ENCODE data around the gene AHNAK. TPM values are rescaled to one million over a fixed set of nuclear protein-coding genes. Genes with fewer than 3 reads are reported as not detected.
A peak's percentile ranks its signal among the peaks of the same experiment; 100 is the strongest.

AHNAK gene
- polyA plus RNA-seq, 1 experiment, result 145 TPM

- no peak overlapping the region for H3K4me3 ChIP-seq (ENCODE audit: low read depth, low read length)
- no peaks in the 10 kb centered on the region for H3K27me3 ChIP-seq (ENCODE audit: control insufficient read depth, insufficient read depth, low read length)
- POLR2A ChIA-PET, result interaction anchor here (0.5 to 1.3 kb wide), 2 partner anchors 139 to 163 kb away, joined by 3 read pairs; no protein-coding TSS in a partner anchor
- CTCF ChIA-PET, result interaction anchor here (1.3 to 8.6 kb wide), 5 partner anchors 9 to 160 kb away, joined by 5 to 95 read pairs (median 23); partner anchors contain the start of gene AHNAK
- no peak for DNase-seq (ENCODE audit: low read depth)
- H3K36me3 ChIP-seq (ENCODE audit: control insufficient read depth, insufficient read depth, low read length), result no peaks in the 10 kb centered on the region
- no peak for TF ChIP-seq CTCF (IDR thresholded peaks at IDR 0.05; ENCODE audit: insufficient read depth, low read depth, low read length)
Observed at GRCh38 chr11:62400281-62400680, 146.3 kb downstream of the AHNAK start.

GRCh38 chr11:62399878-62400266, 146.7 kb downstream of the AHNAK start:
- Histone ChIP-seq H3K36me3 (ENCODE audit: control insufficient read depth, insufficient read depth, low read length) (no peaks in the 10 kb centered on the region), H3K27me3 (ENCODE audit: control insufficient read depth, insufficient read depth, low read length) (no peaks in the 10 kb centered on the region), H3K4me3 (ENCODE audit: low read depth, low read length) (no peak overlapping the region)
- no peak for TF ChIP-seq CTCF (IDR thresholded peaks at IDR 0.05; ENCODE audit: insufficient read depth, low read depth, low read length)
- ChIA-PET CTCF (interaction anchor here (1.3 to 8.6 kb wide), 5 partner anchors 10 to 160 kb away, joined by 5 to 95 read pairs (median 23); partner anchors contain the start of gene AHNAK), POLR2A (interaction anchor here (1.3 kb wide), 1 partner anchor 139 kb away, joined by 3 read pairs; no protein-coding TSS in a partner anchor)
- DNase-seq (ENCODE audit: low read depth), result no peak

GRCh38 chr11:62399172-62399877, 147.3 kb downstream of the AHNAK start:
- DNase-seq (ENCODE audit: low read depth), result no peak
- ChIA-PET CTCF (interaction anchor here (1.3 to 8.6 kb wide), 6 partner anchors 9 to 161 kb away, joined by 3 to 95 read pairs (median 14); partner anchors contain the start of gene AHNAK), POLR2A (interaction anchor here (1.3 kb wide), 1 partner anchor 140 kb away, joined by 3 read pairs; no protein-coding TSS in a partner anchor)
- Histone ChIP-seq H3K4me3 (ENCODE audit: low read depth, low read length) (no peak overlapping the region), H3K36me3 (ENCODE audit: control insufficient read depth, insufficient read depth, low read length) (no peaks in the 10 kb centered on the region), H3K27me3 (ENCODE audit: control insufficient read depth, insufficient read depth, low read length) (no peaks in the 10 kb centered on the region)
- no peak for TF ChIP-seq CTCF (IDR thresholded peaks at IDR 0.05; ENCODE audit: insufficient read depth, low read depth, low read length)

GRCh38 chr11:62398011-62398994, 148.3 kb downstream of the AHNAK start:
- no peak for TF ChIP-seq CTCF (IDR thresholded peaks at IDR 0.05; ENCODE audit: insufficient read depth, low read depth, low read length)
- Histone ChIP-seq H3K4me3 (ENCODE audit: low read depth, low read length) (no peak overlapping the region), H3K36me3 (ENCODE audit: control insufficient read depth, insufficient read depth, low read length) (no peaks in the 10 kb centered on the region), H3K27me3 (ENCODE audit: control insufficient read depth, insufficient read depth, low read length) (no peaks in the 10 kb centered on the region)
- peak; percentile 23 for DNase-seq (ENCODE audit: low read depth)
- CTCF ChIA-PET, result interaction anchor here (0.6 to 8.6 kb wide), 5 partner anchors 8 to 283 kb away, joined by 3 to 95 read pairs (median 23); partner anchors contain the start of gene AHNAK
- POLR2A ChIA-PET, result interaction anchor here (0.6 kb wide), 1 partner anchor 110 kb away, joined by 3 read pairs; no protein-coding TSS in a partner anchor
